ENCODE measurements around the gene CMPK1.

- TF ChIP-seq CTCF (conservative IDR thresholded peaks at IDR 0.05 in 1 of 2, IDR thresholded peaks at IDR 0.05 in 1 of 2; ENCODE audit: low read depth in 1 of 2, low read length in 2 of 2) (peak; percentile 79 to 87), EZH2 (IDR thresholded peaks at IDR 0.05; ENCODE audit: low read length, missing control alignments) (no peak)
These were observed 90.9 kb downstream of the CMPK1 start for GRCh38 chr1:47424336-47424982.
